Transverse colon (tissue), 4 donors: ENCODE results near the gene RNF169.

ENCODE experiments used
- EP300 ChIP-seq: sonication (generic); formaldehyde crosslinking; IDR thresholded peaks from one replicate; pipeline ENCODE4 v1.6.1; 2017; ENCODE audit warnings: antibody characterized with exemption, low read depth
- POLR2AphosphoS5 ChIP-seq, 3 donors: sonication (generic); formaldehyde crosslinking; IDR thresholded peaks; one replicate each; pipeline ENCODE4 v1.6.1; 2016; ENCODE audit warnings: antibody characterized with exemption in 3 of 3
- TF ChIP-seq, protein P1 (sequence below), 5 experiments: fragments of 200-600 bp in 3 of 5; fragments of 450-650 bp in 2 of 5; sonication (generic) in 3 of 5; IDR thresholded peaks; 1 replicate in 2 of 5; 2 replicates in 3 of 5; pipeline ENCODE4 v1.5.1; 2016 to 2017; ENCODE audit warnings: antibody characterized with exemption in 5 of 5, inconsistent platforms in 3 of 5, mild to moderate bottlenecking in 2 of 5, moderate library complexity in 1 of 5

DNA sequence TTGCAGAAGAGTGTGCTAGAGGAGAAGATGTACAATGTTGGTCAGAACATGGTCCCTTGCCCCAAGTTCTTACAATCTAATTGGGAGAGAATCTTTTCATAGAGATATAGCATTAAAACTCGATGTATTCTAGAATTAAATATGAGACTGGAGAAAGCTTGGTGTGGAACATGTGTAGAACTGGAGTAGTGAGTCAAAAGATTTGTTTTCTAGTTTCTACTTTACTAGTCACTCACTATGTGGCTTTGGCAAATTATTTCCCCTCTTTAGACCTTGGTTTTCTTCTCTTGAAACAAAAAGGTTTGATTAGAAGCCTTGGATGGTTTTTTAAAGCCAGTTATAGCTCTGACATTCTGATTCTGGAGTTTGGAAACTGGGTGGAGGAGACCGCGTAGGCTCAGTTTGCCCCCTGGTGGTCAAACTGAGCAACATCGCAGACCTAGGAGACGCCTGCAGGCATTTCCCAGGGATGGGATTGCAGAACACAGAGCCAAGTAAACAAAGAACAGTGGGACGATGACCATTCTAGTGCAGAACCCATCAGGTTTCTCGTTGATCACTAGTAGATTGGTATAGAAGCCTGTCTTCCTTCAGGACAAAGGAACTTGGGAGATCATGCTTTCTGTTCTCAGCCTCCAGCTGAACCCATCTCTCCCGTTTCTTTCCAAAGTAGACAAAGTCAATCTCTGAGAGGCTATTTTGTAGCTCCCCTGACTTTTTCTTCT lies 8.9 kb upstream of the RNF169 start:
- TF ChIP-seq, protein P1, sequence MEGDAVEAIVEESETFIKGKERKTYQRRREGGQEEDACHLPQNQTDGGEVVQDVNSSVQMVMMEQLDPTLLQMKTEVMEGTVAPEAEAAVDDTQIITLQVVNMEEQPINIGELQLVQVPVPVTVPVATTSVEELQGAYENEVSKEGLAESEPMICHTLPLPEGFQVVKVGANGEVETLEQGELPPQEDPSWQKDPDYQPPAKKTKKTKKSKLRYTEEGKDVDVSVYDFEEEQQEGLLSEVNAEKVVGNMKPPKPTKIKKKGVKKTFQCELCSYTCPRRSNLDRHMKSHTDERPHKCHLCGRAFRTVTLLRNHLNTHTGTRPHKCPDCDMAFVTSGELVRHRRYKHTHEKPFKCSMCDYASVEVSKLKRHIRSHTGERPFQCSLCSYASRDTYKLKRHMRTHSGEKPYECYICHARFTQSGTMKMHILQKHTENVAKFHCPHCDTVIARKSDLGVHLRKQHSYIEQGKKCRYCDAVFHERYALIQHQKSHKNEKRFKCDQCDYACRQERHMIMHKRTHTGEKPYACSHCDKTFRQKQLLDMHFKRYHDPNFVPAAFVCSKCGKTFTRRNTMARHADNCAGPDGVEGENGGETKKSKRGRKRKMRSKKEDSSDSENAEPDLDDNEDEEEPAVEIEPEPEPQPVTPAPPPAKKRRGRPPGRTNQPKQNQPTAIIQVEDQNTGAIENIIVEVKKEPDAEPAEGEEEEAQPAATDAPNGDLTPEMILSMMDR (IDR thresholded peaks at IDR 0.05) = peak; percentile 74 to 90 (median 88)
- TF ChIP-seq EP300 = no peak
- no peak for TF ChIP-seq POLR2AphosphoS5 (IDR thresholded peaks at IDR 0.05)
